Hypothalamus (tissue), 51 donors: ENCODE measurements around the gene DCAKD.
A peak's percentile ranks its signal among the peaks of the same experiment; 100 is the strongest.

ENCODE experiments used
- DNase-seq, 51 donors: peaks; one replicate each; lab custom pipeline; 2025; lab: John Stamatoyannopoulos, UW

The DCAKD gene, protein sequence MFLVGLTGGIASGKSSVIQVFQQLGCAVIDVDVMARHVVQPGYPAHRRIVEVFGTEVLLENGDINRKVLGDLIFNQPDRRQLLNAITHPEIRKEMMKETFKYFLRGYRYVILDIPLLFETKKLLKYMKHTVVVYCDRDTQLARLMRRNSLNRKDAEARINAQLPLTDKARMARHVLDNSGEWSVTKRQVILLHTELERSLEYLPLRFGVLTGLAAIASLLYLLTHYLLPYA

DNA sequence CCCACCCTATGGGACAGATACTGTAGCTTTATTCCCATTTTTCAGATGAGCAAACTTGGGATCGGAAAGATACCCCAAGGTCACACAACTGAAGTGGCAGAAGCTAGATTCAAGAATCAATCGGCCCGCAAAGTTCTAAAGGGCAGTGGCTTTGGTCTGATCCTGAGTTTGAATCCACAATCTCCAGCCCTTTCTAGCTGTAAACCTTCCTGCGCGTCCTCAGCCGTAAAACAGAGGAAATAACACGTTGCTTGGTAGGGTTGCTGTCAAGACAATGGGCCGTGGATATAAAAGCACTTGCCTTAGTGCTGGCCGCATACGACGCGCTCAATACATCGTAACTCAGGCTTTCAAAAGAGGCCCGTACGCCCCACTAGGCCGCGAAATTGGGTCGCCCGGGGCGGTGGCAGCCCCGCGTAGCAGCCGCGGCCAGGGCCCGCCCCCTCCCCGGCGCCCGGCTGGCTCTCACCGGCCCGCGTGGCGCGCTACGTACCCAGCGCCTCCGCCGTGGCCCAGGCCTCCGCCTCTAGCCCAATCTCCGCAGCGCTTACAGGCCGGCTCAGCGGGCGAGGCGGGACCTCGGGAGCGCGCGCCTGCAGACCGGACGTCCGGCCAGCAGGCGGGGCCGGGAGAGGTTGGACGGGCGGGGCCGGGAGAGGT is at the start of gene DCAKD:
TSS of gene DCAKD (minus strand) at position 573 of the 660 bp plus-strand sequence. CDS start 16,747 bp downstream, outside the sequence.
- DNase-seq = peak; percentile 15 to 94 (median 83)

DNA sequence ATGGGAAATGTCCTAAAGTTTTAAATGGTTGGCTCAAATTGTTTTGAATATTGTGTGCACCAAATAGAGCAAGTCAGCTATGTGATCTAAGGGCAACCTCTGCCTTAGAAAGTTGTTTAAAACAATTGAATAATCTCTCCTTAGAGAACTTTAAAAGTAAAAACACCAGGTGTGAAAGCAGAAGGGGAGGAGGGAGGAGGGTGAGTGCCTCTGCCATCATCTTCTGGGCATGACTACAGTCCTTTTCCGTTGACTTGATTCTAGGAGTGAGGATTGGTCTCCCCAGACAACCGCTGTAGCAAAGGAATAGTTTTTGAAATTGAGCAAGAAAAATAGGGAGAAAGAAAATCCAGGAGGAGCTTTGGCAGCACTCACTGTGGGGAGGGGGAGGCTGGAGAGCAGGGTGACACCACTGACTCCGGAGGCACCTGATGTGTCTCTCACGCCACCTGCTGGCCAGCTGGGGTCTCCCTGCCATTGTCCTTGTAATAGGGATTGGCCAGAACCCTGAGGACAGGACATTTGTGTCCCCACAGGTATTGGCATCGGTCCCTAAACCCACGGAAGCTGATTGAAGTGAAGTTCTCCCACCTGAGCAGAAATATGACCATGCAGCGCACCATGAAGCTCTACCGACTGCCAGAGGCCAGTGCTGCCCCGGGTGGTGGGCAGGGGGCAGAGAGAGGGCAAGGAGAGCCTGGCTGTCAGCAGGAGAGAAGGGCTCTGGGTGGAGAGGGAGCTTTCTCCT is 47.6 kb upstream of the DCAKD start:
- DNase-seq = peak in 50 of 51 donors; percentile 15 to 89 (median 76)

DNA sequence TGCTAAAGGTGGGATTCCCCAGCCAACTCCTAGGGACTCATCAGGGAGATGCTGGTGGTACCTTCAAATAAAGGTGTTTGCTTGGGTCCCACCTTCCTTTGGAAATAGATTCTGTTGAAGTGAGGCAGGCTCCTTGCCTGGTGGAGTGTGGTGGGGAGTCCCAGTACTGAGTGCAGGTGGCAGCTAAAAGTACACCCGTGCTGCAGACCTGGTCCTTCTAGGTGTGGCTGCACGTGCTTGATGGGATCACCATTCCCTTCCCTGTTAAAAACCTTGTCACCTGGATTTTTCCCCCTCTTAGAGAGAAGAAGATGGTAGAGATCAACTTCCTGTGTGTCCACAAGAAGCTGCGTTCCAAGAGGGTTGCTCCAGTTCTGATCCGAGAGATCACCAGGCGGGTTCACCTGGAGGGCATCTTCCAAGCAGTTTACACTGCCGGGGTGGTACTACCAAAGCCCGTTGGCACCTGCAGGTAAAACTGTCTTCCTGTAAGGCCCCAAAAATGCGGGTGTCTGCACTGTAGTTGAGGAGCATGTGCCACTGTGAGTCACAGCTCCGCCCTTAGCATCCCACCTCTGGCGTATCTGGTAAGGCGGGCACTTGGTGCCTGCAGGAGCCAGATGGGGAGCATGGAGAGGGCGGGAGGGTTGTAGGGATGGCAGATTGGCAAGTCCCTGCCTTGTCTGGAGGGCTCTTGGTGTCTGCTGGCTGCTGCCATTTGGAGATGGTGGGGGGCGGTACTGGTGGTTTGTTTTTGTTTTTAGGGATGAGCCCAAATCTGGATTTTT is 46.8 kb upstream of the DCAKD start:
- DNase-seq = no peak

DNA sequence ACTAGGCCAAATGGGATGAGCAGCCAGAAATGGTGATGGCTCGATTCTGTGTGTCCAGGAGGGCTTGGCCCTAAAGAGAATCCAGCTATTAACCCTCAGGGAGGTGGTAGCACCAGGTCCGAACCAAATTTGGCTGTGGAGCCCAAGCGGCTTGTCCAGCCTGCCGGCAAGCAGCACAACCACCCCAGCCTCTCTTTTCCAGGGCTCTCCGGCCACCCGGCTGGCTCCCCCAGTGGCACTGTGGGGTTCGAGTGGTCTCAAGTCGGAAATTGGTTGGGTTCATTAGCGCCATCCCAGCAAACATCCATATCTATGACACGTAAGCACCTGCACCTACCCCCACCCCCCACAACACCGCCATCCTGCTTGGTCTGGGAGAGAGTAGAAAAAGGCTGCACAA is 45.5 kb upstream of the DCAKD start:
- no peak for DNase-seq

DNA sequence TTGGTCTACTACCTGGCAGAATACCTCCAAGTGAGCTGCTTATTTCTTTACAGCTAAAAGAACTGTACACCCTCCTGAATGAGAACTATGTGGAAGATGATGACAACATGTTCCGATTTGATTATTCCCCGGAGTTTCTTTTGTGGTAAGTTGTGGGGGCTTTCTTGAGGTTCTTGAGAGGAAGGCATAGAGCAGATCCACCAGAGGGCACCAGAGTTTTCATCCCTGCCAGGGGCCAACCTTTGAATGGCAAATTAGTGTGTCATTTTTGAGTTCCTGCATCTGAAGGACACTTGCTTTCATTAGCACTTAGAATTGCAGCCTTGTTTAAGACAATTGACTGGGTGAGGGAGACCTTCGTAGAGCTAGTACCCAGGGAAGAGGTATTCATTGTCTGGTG is 44.7 kb upstream of the DCAKD start:
- DNase-seq = peak in 3 of 51 donors; percentile 6 to 21 (median 11)

DNA sequence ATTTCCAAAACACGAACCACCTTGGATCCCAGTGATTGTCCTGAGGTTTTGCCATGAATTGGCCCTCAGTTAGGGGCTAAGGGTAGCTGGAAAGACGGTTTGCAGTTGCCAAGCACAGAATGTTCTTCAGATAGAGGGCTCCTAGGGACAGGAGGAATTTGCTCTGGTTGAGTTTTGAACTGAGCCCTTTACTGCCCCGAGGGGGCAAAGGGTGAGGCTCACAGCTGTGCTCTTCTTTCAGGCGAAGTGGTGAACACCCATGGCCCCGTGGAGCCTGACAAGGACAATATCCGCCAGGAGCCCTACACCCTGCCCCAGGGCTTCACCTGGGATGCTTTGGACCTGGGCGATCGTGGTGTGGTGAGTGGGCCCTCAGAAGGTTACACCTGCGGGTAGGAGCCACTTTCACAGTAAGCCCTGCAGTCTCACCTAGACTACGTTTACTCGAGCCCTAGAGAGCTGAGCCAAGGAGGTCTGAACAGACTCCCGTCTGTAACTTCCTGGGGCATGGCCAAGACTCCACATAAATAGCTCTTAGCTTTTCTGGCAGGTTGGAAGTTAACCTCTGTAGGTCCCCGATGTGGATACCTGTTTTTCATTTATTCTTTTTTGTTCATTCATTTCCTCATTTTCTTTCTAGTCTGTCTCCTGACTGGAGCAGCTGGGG is 42.1 kb upstream of the DCAKD start:
- DNase-seq = peak in 3 of 51 donors; percentile 53 to 58 (median 54)

DNA sequence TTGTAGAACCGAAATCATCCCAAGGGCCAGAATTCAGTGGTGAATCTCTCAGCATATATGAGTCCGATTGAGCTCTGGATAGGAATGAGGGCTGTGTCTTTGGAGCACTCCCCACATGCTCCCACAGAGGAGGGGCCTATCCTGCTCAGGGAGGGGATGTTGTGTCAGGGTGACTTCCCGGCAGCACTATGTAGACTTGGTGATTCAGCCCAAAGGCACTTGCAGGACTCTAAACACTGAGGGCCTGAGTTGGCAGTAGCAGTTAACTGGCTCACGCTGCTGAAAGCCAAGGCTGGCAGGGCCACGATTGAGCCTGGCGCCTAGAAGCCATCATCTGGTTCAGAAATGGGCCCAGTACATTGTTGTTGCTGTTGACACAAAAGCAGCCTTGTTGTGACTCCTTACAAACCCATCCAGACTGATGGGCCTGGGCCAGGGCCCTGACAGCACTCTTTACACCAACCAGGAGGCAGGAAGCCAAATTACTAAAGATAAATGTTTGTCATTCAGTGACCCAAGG is 41.5 kb upstream of the DCAKD start:
- peak; percentile 25 to 99 (median 88) for DNase-seq

DNA sequence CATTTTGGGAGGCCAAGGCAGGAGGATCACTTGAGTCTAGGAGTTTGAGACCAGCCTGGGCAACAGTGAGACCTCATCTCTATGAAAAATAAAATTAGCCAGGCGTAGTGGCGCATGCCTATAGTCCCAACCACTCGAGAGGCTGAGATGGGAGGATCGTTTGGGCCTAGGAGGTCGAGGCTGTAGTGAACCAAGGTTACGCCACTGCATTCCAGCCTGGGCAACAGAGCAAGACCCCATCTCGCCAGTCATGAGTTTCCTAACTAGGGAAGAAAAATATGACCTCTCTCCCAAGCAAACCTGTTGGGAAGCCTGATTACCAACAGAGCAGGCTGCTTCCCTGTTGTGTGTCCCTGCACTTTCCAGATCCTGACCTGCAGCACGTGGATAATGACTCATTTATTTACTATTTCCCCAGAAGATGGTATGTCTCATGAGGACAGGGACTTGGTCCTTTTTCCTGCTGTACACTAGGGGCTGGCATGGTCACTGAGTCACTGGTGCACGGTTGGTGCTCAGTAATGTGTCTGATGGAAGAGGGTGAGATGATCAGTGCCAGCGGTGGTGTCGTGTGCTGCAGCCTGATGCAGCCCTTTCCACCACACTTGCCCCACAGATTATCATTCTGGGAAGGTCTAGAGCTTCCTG is 40.5 kb upstream of the DCAKD start:
- DNase-seq = no peak

DNA sequence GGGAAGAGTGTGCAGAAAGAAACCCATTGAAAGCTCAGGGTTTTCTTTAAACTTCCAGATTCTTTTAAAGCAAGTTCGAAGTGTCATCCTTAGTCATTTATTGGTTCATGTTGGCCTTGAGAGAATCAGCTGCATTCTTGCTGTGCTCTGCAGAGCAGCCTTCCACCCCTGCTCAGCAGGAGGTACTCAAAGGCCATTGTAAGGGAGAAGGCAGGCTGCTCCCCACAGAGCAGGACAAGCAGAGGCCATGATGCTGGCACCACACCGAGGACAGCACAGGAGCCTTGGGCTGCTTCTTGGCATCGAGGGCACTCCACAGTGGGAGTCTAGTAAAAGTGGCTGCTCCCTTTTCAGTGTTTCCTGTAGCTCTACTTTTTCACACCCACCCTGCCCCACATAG is 39.3 kb upstream of the DCAKD start:
- peak in 1 of 51 donors; percentile 49 for DNase-seq

DNA sequence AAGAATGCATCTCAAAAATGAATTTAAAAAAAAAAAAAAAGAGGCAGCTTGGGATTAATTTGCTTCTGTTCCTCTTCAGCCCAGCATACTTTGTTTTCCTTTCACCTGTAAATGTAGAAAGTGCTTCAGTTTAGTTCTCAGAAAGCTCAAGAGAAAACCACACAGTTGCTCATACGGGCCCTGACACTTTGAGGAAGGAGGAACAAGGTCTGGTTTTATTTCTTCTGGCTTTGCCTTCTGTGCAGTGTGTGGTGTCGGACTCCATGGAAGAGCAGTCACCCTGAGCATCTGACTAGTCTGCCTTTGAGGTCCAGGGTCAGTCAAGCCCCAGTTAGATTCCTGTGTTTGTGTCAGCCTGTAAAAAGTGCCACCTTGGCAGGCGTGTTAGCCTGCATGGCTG is 37.3 kb upstream of the DCAKD start:
- DNase-seq = no peak

DNA sequence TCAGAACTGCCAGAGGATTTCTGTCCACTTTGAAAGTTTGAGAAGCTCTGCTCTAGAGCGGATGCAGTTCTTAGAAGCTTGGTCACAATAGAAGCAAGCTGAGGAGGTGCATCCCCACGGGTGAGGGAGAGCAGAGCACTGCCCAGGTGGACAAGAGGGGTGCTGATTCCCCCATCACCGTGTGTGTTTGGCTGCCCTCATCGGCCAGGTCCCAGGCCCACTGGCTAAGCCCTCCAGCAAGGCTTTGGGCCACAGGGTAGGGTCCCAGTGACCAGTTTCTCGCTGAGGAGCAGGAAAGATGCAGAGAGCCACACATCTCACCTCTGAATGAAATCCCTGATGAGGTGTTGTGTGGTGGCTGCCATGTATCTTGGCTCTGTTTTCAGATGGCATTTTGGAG is 36.5 kb upstream of the DCAKD start:
- DNase-seq = no peak

DNA sequence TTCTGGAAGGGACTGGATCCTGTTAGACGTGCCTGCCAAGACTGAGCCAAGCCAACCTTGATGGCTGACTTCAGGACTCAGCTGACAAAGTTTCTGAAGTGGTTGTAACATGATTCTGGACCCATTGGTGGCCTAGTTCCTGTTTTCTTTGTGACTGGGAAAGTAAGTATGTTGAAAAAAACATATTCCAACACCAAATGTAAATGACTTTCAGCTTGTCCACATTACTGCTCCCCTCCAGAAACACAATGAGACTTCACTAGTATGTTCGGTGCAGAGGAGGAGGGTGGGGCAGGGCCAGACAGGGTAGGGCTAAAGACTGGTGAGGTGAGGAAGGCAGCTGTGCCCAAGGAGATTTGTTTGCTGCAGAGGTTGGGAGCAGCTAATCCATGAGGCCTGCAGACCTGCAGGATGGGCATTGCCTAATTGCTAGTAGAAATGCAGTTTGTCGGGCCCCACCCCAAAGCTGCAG is 36.1 kb upstream of the DCAKD start:
- DNase-seq = peak in 1 of 51 donors; percentile 40

DNA sequence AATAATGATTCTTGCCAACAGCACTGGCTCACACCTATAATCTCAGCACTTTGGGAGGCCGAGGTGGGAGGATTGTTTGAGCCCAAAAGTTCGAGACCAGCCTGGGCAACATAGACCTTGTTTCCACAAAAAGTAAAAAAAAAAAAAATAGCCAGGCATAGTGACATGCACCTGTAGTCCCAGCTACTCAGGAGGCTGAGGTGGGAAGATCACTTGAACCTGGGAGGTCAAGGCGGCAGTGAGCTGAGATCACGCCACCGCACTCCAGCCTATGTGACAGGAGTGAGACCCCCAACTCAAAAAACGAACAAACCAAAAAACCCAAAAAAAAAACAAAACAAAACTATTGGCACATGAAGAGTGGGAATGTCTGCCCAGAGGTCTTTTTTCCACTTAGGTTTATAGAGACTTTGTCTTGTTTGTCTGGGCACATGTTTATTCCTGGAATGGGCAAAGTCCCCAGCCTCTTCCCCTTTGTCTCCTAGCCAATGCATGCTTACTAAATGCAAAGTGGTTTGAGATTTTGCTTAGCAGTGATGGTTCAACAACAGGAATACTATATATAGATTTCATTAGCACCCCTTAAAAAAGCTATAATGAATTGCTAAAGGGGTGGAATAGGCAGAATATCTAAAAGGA is 35.6 kb upstream of the DCAKD start:
- peak in 2 of 51 donors; percentile 14 to 44 for DNase-seq

DNA sequence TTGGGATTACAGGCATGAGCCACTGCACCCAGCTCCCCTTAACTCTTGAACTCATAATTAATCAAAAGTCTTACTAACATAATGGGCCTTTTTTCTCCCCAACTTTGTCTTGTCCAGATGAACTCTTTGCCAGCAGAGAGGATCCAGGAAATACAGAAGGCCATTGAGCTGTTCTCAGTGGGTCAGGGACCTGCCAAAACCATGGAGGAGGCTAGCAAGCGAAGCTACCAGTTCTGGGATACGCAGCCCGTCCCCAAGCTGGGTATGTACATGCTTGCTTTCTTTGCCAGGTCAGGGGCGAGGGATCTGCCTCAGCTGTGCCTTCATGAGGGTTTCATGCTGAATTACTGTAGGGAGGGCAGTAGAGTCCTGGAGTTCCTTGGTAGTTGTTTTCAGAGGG is 35.0 kb upstream of the DCAKD start:
- peak in 6 of 51 donors; percentile 8 to 33 (median 23) for DNase-seq

DNA sequence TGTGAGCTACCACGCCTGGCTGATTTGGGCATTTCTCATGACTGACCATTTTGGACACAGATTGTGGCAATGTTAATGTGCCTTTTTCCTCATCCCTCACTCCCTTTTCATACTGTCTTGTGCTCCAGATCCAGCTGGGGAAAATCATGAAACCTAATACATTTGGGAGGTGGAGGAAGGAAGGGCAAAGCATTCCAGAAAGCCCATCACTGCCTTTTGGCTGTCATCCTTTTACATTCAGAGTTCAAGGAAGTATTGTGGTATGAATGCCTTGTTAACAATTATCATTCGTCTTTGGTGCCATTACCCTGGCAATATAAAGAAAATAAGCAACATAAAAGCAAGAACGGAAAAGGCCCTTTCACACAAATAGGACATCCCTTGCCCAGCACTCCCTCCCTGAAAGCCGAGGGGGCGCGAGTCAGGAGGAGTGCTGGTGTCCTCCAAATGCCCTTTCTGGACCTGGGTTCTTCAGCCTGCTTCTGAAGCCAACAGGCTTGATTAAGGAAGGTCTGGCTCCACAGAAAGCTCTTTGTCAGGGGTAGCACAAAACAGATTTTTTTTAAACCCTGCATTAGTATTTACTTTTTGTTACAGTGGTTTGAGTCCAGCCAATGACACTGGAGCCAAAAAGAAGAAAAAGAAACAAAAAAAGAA is 29.7 kb upstream of the DCAKD start:
- DNase-seq = peak in 10 of 51 donors; percentile 14 to 71 (median 33)

DNA sequence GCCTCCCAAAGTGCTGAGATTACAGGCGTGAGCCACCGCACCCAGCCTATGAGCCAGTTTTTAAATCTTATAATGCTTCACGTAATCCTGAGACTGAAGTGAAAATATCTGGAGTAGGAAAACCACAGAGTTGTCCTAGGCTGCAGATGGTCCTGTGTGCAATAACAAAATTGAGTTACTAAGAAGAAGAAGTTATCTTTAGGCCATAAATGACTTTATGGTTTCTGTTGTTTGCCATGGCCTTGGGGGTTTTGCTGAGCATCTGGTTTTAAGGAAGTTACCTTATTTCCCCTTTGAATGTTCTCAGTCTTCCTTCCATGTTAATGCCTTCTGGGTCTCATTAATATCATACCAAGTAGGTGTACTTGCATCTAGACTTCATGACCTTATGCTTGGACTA is 26.2 kb upstream of the DCAKD start:
- DNase-seq = no peak

DNA sequence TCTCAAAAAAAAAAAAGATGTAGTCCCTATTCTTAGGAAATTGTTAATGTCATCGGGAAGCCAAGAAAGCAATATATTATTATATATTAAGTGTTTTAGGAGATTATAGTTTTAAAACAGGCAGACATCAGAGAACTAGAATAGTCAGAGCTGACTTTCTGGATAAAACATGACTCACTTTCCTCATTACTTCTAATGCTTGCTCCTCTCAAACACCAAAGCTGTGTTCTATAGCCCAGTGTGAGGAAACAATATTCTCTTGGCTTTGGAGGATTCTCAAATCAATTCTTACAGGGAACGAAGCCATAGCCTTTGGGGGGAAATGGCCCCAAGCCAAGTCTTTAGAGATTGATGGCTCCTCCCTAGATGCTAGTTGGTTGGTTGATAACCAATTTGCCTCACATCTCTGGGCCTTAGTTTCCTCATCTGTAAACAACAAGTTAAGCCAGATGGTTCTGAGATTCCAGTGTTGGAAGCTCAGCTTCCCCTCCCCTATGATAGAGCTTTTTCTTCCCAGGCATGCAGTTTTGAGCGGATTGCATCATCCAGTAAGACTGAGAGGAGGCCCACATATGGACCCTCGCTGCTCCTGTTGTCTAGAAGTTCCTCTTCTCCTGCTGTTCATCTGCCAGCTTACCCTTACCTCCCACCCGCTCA is 22.1 kb upstream of the DCAKD start:
- no peak for DNase-seq

DNA sequence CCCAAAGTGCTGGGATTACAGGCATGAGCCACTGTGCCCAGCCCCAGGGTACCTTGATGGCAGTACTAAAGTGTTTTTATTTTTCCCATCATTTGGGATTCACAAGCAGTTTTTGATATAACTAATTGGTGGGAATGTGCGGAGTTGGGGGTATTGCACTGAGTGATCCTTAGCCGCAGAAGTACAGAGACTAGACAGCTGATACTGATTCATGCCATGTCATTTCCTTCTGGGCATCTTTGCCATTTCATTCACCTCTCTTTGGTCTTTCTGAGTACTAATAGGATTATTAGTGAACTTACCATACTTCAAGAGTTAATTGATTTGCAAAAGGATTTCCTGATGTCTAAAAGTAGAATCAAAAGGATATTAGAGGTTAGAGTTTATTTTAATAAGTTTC is 19.4 kb upstream of the DCAKD start:
- DNase-seq = no peak
